HG03442 (cell line): ENCODE measurements around the gene NRL.

ENCODE experiments used
- ATAC-seq: cut with Tn5 transposase; IDR thresholded peaks from one replicate; pipeline ENCODE4 v1.9.1; 2021; ENCODE audit warnings: mild to moderate bottlenecking, moderate library complexity; ENCODE audit not compliant: unreplicated experiment

The NRL gene

GRCh38 chr14:24114532-24115421, at the start of gene NRL, which contains the start of gene DCAF11:
TSS of gene NRL (minus strand) at chr14:24114949. CDS start at chr14:24082848, 32,101 bp downstream.
TSS of gene DCAF11 (plus strand) at chr14:24114777. CDS start at chr14:24115595, 818 bp downstream.
- peak; percentile 82 for ATAC-seq

- ATAC-seq: no peak
These were observed 47.3 kb upstream of the NRL start for GRCh38 chr14:24162093-24162492.

- peak; percentile 79 for ATAC-seq
These were observed 46.4 kb upstream of the NRL start, which contains the start of gene IRF9 for GRCh38 chr14:24160850-24161804. TSS of gene IRF9 (plus strand) at chr14:24161265. CDS start at chr14:24162145, 880 bp downstream.

GRCh38 chr14:24160499-24160849, 45.7 kb upstream of the NRL start:
- no peak for ATAC-seq

- no peak for ATAC-seq
These were observed 45.2 kb upstream of the NRL start for GRCh38 chr14:24159777-24160498.

GRCh38 chr14:24157331-24157730, 42.6 kb upstream of the NRL start:
- ATAC-seq: no peak

- no peak for ATAC-seq
These were observed 42.1 kb upstream of the NRL start for GRCh38 chr14:24156840-24157239.

GRCh38 chr14:24155100-24155499, 40.4 kb upstream of the NRL start:
- no peak for ATAC-seq

- no peak for ATAC-seq
These were observed 36.8 kb upstream of the NRL start for GRCh38 chr14:24151404-24152080.

GRCh38 chr14:24150993-24151392, 36.2 kb upstream of the NRL start:
- no peak for ATAC-seq

- no peak for ATAC-seq
These were observed 35.8 kb upstream of the NRL start for GRCh38 chr14:24150567-24150966.

- no peak for ATAC-seq
These were observed 35.3 kb upstream of the NRL start for GRCh38 chr14:24150061-24150460.

- ATAC-seq: no peak
These were observed 34.7 kb upstream of the NRL start for GRCh38 chr14:24149302-24149969.

GRCh38 chr14:24147761-24148428, 33.1 kb upstream of the NRL start:
- ATAC-seq: no peak

- ATAC-seq: peak; percentile 86
These were observed 32.4 kb upstream of the NRL start, which contains the start of gene RNF31 for GRCh38 chr14:24146978-24147760. TSS of gene RNF31 (plus strand) at chr14:24147498. CDS start at chr14:24147699, 201 bp downstream.

GRCh38 chr14:24146453-24146977, 31.8 kb upstream of the NRL start, which contains the start of gene PSME2:
TSS of gene PSME2 (minus strand) at chr14:24146610. CDS start at chr14:24146581, 29 bp downstream.
- peak; percentile 58 for ATAC-seq

GRCh38 chr14:24145690-24146452, 31.1 kb upstream of the NRL start:
- no peak for ATAC-seq
